Measurements from ENCODE around the gene TEX36.
"Not testable (repeated sequence)": the region's sequence is repeated elsewhere in the genome, so short reads cannot be mapped to it uniquely, and the experiment has no call there.

GRCh38 chr10:125653113-125653512, 29.9 kb downstream of the TEX36 start:
- TF ChIP-seq ZNF224 (CRISPR knock-in tag; IDR thresholded peaks at IDR 0.05); CTCF (IDR thresholded peaks at IDR 0.05 in 2 of 3, conservative IDR thresholded peaks at IDR 0.05 in 1 of 3; ENCODE audit: insufficient read depth in 2 of 3, low read depth in 1 of 3, low read length in 3 of 3); RBM17 (IDR thresholded peaks at IDR 0.05; ENCODE audit: borderline replicate concordance, low read depth, low read length); ARID4B (CRISPR knock-in tag; IDR thresholded peaks at IDR 0.05); UBTF (IDR thresholded peaks at IDR 0.05; ENCODE audit: borderline replicate concordance in 1 of 2, low read depth in 2 of 2, low read length in 2 of 2); ZNF23 (CRISPR knock-in tag; IDR thresholded peaks at IDR 0.05); WHSC1 (IDR thresholded peaks at IDR 0.05; ENCODE audit: low read length); CHAMP1 (IDR thresholded peaks at IDR 0.05); PATZ1 (CRISPR knock-in tag; IDR thresholded peaks at IDR 0.05; ENCODE audit: borderline replicate concordance); RFX5 (IDR thresholded peaks at IDR 0.05; ENCODE audit: low read depth, low read length): not testable (repeated sequence)
